ENCODE data around the gene KRTAP15-1. TPM values are rescaled to one million over a fixed set of nuclear protein-coding genes. Genes with fewer than 3 reads are reported as not detected.

The KRTAP15-1 gene
- total RNA-seq, 3 donors from 2014 or later = not detected

GRCh38 chr21:30463713-30464112 is 23.6 kb downstream of the KRTAP15-1 start:
- Mint-ChIP-seq H3K27me3 (ENCODE audit: low read depth) (peaks cover 5% of the 10 kb centered on the region), H3K4me1 (ENCODE audit: low read depth) (no peaks in the 10 kb centered on the region), H3K36me3 (ENCODE audit: insufficient read depth) (no peaks in the 10 kb centered on the region), H3K4me3 (no peak overlapping the region), H3K9me3 (peaks cover 3% of the 10 kb centered on the region)
- ATAC-seq (no peak), DNase-seq (no peak)

- H3K36me3 Mint-ChIP-seq (ENCODE audit: insufficient read depth) = no peaks in the 10 kb centered on the region
- no peaks in the 10 kb centered on the region for H3K4me1 Mint-ChIP-seq (ENCODE audit: low read depth)
- DNase-seq = no peak
- no peak for ATAC-seq
- H3K4me3 Mint-ChIP-seq = no peak overlapping the region
- H3K9me3 Mint-ChIP-seq = peaks cover 3% of the 10 kb centered on the region
- H3K27me3 Mint-ChIP-seq (ENCODE audit: low read depth) = peaks cover 4% of the 10 kb centered on the region
Observed at GRCh38 chr21:30468900-30469714, 29.0 kb downstream of the KRTAP15-1 start.

GRCh38 chr21:30478004-30478403 is 37.9 kb downstream of the KRTAP15-1 start:
- Mint-ChIP-seq H3K36me3 (ENCODE audit: insufficient read depth) (no peaks in the 10 kb centered on the region), H3K9me3 (no peaks in the 10 kb centered on the region), H3K27me3 (ENCODE audit: low read depth) (peaks cover 3% of the 10 kb centered on the region), H3K4me1 (ENCODE audit: low read depth) (no peaks in the 10 kb centered on the region), H3K4me3 (no peak overlapping the region)
- ATAC-seq = no peak
- DNase-seq = no peak

- no peaks in the 10 kb centered on the region for H3K4me1 Mint-ChIP-seq (ENCODE audit: low read depth)
- H3K27me3 Mint-ChIP-seq (ENCODE audit: low read depth) = peaks cover 2% of the 10 kb centered on the region
- no peaks in the 10 kb centered on the region for H3K36me3 Mint-ChIP-seq (ENCODE audit: insufficient read depth)
- no peaks in the 10 kb centered on the region for H3K9me3 Mint-ChIP-seq
- ATAC-seq = no peak
- no peak overlapping the region for H3K4me3 Mint-ChIP-seq
- DNase-seq = no peak
Observed at GRCh38 chr21:30479259-30479658, 39.2 kb downstream of the KRTAP15-1 start.

- no peaks in the 10 kb centered on the region for H3K4me1 Mint-ChIP-seq (ENCODE audit: low read depth)
- no peak for ATAC-seq
Observed at GRCh38 chr21:30480145-30480544, 40.1 kb downstream of the KRTAP15-1 start, which contains the start of gene KRTAP19-1. TSS of gene KRTAP19-1 (minus strand) at chr21:30480367. CDS start at chr21:30480317, 50 bp downstream.

GRCh38 chr21:30482130-30482529 is 42.1 kb downstream of the KRTAP15-1 start:
- ATAC-seq = no peak
- Mint-ChIP-seq H3K9me3 (peaks cover 13% of the 10 kb centered on the region), H3K4me1 (ENCODE audit: low read depth) (no peaks in the 10 kb centered on the region), H3K36me3 (ENCODE audit: insufficient read depth) (no peaks in the 10 kb centered on the region), H3K4me3 (no peak overlapping the region), H3K27me3 (ENCODE audit: low read depth) (no peaks in the 10 kb centered on the region)
- DNase-seq = no peak

More at GRCh38 chr21:30480145-30480544, 40.1 kb downstream of the KRTAP15-1 start, which contains the start of gene KRTAP19-1:
- Mint-ChIP-seq H3K36me3 (ENCODE audit: insufficient read depth) (no peaks in the 10 kb centered on the region), H3K4me3 (no peak within 1 kb of the TSS), H3K9me3 (no peaks in the 10 kb centered on the region), H3K27me3 (ENCODE audit: low read depth) (peaks cover under 1% of the 10 kb centered on the region)
- no peak for DNase-seq

- no peak overlapping the region for H3K4me3 Mint-ChIP-seq
- no peaks in the 10 kb centered on the region for H3K4me1 Mint-ChIP-seq (ENCODE audit: low read depth)
- H3K27me3 Mint-ChIP-seq (ENCODE audit: low read depth) = no peaks in the 10 kb centered on the region
- H3K9me3 Mint-ChIP-seq = peaks cover 13% of the 10 kb centered on the region
- DNase-seq (no peak), ATAC-seq (no peak)
- H3K36me3 Mint-ChIP-seq (ENCODE audit: insufficient read depth) = no peaks in the 10 kb centered on the region
Observed at GRCh38 chr21:30486180-30486579, 46.1 kb downstream of the KRTAP15-1 start.

- Mint-ChIP-seq H3K9me3 (peaks cover 13% of the 10 kb centered on the region), H3K4me1 (ENCODE audit: low read depth) (no peaks in the 10 kb centered on the region), H3K27me3 (ENCODE audit: low read depth) (no peaks in the 10 kb centered on the region), H3K36me3 (ENCODE audit: insufficient read depth) (no peaks in the 10 kb centered on the region), H3K4me3 (no peak within 1 kb of the TSS)
- ATAC-seq (no peak), DNase-seq (no peak)
Observed at GRCh38 chr21:30487336-30487735, 47.3 kb downstream of the KRTAP15-1 start, which contains the start of gene KRTAP19-2. TSS of gene KRTAP19-2 (minus strand) at chr21:30487436. CDS start at chr21:30487348, 88 bp downstream.

Other genes with a start within 250 kb of the KRTAP15-1 start
- gene CLDN8, start 224.2 kb upstream of the KRTAP15-1 start, total RNA-seq = not detected
- not detected for gene KRTAP24-1, start 157.3 kb upstream of the KRTAP15-1 start, total RNA-seq
- gene KRTAP25-1, start 150.8 kb upstream of the KRTAP15-1 start, total RNA-seq = not detected
- not detected for gene KRTAP26-1, start 120.0 kb upstream of the KRTAP15-1 start, total RNA-seq
- gene KRTAP27-1, start 102.6 kb upstream of the KRTAP15-1 start, total RNA-seq = not detected
- gene KRTAP23-1, start 91.7 kb upstream of the KRTAP15-1 start, total RNA-seq = not detected
- not detected for gene KRTAP13-2, start 68.0 kb upstream of the KRTAP15-1 start, total RNA-seq
- gene KRTAP13-1, start 44.2 kb upstream of the KRTAP15-1 start, total RNA-seq = not detected
- gene KRTAP13-3, start 14.3 kb upstream of the KRTAP15-1 start, total RNA-seq = not detected
- not detected for gene KRTAP13-4, start 10.1 kb upstream of the KRTAP15-1 start, total RNA-seq
- not detected for gene KRTAP19-1, start 40.1 kb downstream of the KRTAP15-1 start, total RNA-seq
- gene KRTAP19-2, start 47.2 kb downstream of the KRTAP15-1 start, total RNA-seq = not detected
- gene KRTAP19-3, start 51.7 kb downstream of the KRTAP15-1 start, total RNA-seq = not detected
- gene KRTAP19-4, start 56.9 kb downstream of the KRTAP15-1 start, total RNA-seq = not detected
- not detected for gene KRTAP19-5, start 61.9 kb downstream of the KRTAP15-1 start, total RNA-seq
- not detected for gene KRTAP19-6, start 101.6 kb downstream of the KRTAP15-1 start, total RNA-seq
- not detected for gene KRTAP19-7, start 121.0 kb downstream of the KRTAP15-1 start, total RNA-seq
- not detected for gene KRTAP22-2, start 150.1 kb downstream of the KRTAP15-1 start, total RNA-seq
- gene KRTAP6-3, start 152.2 kb downstream of the KRTAP15-1 start, total RNA-seq = not detected
- gene KRTAP6-2, start 158.6 kb downstream of the KRTAP15-1 start, total RNA-seq = not detected
- not detected for gene KRTAP22-1, start 160.8 kb downstream of the KRTAP15-1 start, total RNA-seq
- gene KRTAP6-1, start 173.7 kb downstream of the KRTAP15-1 start, total RNA-seq = not detected
- gene KRTAP20-1, start 176.2 kb downstream of the KRTAP15-1 start, total RNA-seq = not detected
- not detected for gene KRTAP20-4, start 180.4 kb downstream of the KRTAP15-1 start, total RNA-seq
- not detected for gene KRTAP20-2, start 194.9 kb downstream of the KRTAP15-1 start, total RNA-seq
- gene KRTAP20-3, start 202.6 kb downstream of the KRTAP15-1 start, total RNA-seq = not detected

Data from activated T-cell treated with anti-CD3 and anti-CD28 coated beads, Interleukin-2, amount 50 U/mL, for 4 hours (primary cell).